ENCODE data around the gene GBP4.

DNA sequence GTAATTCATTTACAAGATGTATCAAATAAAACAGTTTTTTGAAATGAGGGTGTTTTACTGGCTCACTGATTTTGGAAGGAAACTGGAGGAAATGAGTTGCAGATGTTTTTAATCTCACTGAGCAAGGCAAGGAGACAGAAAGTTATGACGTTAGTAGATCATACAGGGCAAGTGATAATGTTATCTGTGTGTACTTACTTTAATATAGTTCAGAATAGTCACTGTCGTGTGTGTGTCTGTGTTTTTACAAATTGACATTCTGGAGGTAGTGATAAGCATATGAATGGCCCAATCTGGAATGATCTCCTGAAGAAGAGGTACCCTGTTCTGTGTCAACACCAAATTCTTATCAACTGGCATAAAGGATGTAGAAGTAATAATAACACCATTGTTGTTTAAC is 1.9 kb upstream of the GBP4 start:
- TF ChIP-seq ZNF23 (tag by site-specific recombination; IDR thresholded peaks at IDR 0.05; ENCODE audit: borderline replicate concordance), result no peak
- TF ChIP-seq ZSCAN23 (tag by site-specific recombination; IDR thresholded peaks at IDR 0.05), result no peak
- TF ChIP-seq RBAK (tag by site-specific recombination; IDR thresholded peaks at IDR 0.05), result no peak
- TF ChIP-seq, protein P1, sequence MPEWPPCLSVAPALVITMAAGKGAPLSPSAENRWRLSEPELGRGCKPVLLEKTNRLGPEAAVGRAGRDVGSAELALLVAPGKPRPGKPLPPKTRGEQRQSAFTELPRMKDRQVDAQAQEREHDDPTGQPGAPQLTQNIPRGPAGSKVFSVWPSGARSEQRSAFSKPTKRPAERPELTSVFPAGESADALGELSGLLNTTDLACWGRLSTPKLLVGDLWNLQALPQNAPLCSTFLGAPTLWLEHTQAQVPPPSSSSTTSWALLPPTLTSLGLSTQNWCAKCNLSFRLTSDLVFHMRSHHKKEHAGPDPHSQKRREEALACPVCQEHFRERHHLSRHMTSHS (tag by site-specific recombination; IDR thresholded peaks at IDR 0.05), result no peak
- TF ChIP-seq TCF7L2 (IDR thresholded peaks at IDR 0.05; ENCODE audit: borderline replicate concordance, low read depth, low read length), result no peak
- no peak for TF ChIP-seq BCL11A (tag by site-specific recombination; IDR thresholded peaks at IDR 0.05; ENCODE audit: low read depth)
- TF ChIP-seq, protein P2, sequence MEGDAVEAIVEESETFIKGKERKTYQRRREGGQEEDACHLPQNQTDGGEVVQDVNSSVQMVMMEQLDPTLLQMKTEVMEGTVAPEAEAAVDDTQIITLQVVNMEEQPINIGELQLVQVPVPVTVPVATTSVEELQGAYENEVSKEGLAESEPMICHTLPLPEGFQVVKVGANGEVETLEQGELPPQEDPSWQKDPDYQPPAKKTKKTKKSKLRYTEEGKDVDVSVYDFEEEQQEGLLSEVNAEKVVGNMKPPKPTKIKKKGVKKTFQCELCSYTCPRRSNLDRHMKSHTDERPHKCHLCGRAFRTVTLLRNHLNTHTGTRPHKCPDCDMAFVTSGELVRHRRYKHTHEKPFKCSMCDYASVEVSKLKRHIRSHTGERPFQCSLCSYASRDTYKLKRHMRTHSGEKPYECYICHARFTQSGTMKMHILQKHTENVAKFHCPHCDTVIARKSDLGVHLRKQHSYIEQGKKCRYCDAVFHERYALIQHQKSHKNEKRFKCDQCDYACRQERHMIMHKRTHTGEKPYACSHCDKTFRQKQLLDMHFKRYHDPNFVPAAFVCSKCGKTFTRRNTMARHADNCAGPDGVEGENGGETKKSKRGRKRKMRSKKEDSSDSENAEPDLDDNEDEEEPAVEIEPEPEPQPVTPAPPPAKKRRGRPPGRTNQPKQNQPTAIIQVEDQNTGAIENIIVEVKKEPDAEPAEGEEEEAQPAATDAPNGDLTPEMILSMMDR (tag by site-specific recombination; IDR thresholded peaks at IDR 0.05), result no peak
- TF ChIP-seq ZNF114 (tag by site-specific recombination; IDR thresholded peaks at IDR 0.05), result no peak
